Activated naive CD8-positive, alpha-beta T cell treated with anti-CD3 and anti-CD28 coated beads, Interleukin-2, amount 50 U/mL, for 16 hours (primary cell): ENCODE data around the gene PRKG1.

ENCODE experiments used
- DNase-seq: peaks from one replicate; pipeline ENCODE4 v3.0.0-alpha.2; 2020; ENCODE audit warnings: low read depth, low spot score

PRKG1 gene

DNA sequence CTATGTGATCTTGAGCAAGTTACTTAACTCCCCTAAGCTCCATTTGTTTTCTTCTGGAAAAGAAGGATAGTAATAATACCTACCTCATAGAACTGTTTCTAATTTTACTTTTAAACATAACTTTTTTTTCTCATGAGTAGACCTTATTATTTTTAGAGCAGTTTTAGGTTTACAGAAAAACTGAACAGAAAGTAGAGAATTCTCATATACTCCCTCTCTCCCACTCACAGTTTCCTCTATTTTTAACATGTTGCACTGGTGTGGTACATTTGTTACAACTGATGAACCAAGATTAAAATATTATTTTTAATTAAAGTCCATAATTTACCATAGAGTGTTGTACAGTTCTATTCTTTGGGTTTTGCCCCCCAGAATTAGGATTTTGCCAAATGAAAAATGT, 846.4 kb downstream of the PRKG1 start:
- DNase-seq = no peak

GRCh38 chr10:51924359-51924758, 850.1 kb downstream of the PRKG1 start:
- DNase-seq = no peak

- DNase-seq = no peak
Observed at GRCh38 chr10:51926337-51926736, 852.0 kb downstream of the PRKG1 start.

GRCh38 chr10:51928162-51928561, 853.9 kb downstream of the PRKG1 start:
- DNase-seq = no peak

- DNase-seq = no peak
Observed at GRCh38 chr10:51932530-51932929, 858.2 kb downstream of the PRKG1 start.

- no peak for DNase-seq
Observed at GRCh38 chr10:51934373-51934772, 860.1 kb downstream of the PRKG1 start.

DNA sequence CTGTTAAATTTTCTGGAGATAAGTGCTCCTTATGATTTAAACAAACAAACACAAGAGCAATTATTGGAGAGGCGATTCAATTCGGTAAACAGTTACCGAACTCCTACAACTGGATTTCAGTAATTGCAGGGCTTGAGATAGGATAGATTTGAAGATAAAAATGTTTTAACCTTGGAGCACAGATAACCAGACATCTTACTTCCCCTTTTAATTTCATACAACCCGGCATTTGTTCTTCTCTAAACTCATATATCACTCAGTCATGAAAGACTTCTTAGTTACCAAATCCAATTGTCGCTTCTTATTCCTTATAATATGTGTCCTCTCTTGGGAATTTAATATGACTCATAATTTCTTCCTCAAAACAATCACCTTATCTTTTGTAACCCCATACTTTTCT, 861.1 kb downstream of the PRKG1 start:
- DNase-seq = no peak

DNA sequence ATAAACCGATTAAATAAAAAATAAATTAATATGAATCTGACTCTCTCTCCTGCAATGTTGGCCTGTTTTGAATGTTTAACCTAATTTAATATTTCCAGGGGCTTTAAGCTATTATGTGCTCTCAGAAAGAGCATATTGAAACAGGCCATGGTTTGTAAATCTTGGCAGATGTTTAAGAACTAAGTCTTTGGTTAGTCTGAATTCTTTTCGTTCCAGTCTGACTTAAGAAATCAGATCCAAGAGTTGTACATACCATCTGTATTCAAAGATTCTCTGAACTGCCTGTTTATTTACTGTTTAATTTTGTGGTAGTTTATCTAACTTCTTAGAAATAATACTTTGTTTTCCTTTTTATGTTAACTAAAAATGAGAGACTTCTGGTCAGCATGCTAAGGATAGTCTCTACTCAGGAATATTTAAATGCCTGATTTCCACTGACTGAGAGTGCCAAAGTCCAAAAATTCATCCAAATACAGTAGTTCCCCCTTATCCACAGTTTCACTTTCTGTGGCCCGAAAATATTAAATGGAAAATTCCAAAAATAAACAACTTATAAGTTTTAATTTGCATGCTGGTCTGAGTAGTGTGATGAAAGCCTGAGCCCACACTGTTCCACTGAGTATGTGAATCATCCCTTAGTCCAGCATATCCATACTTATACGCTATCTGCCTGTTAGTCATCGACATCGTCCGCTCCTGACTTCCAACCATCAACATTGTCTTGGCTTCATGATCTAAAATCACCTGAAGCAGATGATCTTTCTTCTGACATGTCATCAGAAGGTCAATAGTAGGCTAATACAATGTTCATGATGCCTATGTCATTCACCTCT, 863.2 kb downstream of the PRKG1 start:
- DNase-seq = no peak

- DNase-seq = no peak
Observed at GRCh38 chr10:51950371-51950995, 876.2 kb downstream of the PRKG1 start.

DNA sequence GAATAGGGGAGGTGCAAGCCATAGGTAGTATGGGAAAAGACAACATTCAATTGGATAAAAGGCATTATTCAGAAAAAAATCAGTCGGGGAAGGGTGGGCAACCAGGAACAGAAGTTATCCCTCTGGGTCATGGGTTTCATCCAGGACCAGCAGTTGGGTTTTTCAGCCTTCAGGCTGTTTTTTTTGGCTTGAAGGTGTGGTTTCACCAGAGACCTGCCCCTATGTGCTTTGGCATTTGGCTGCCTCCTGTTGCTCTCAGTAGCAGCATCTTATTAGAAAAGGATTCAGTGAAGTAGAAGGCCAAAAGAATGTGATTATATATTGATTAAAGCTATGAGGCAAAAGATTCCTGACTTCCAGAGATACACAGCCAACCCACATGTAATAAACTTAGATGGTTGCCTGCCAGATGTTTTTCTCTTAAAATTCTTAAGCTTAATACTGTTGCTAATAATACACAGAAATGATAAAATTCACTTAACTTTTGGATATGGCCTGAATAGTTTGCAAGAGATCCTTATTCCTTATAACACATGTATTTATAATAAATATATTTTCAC, 876.8 kb downstream of the PRKG1 start:
- no peak for DNase-seq

GRCh38 chr10:51951601-51952000, 877.3 kb downstream of the PRKG1 start:
- DNase-seq = no peak

GRCh38 chr10:51952056-51952455, 877.8 kb downstream of the PRKG1 start:
- no peak for DNase-seq

- no peak for DNase-seq
Observed at GRCh38 chr10:51955696-51956095, 881.4 kb downstream of the PRKG1 start.

- no peak for DNase-seq
Observed at GRCh38 chr10:51956822-51957221, 882.5 kb downstream of the PRKG1 start.

- DNase-seq = no peak
Observed at GRCh38 chr10:51960494-51960895, 886.2 kb downstream of the PRKG1 start.

DNA sequence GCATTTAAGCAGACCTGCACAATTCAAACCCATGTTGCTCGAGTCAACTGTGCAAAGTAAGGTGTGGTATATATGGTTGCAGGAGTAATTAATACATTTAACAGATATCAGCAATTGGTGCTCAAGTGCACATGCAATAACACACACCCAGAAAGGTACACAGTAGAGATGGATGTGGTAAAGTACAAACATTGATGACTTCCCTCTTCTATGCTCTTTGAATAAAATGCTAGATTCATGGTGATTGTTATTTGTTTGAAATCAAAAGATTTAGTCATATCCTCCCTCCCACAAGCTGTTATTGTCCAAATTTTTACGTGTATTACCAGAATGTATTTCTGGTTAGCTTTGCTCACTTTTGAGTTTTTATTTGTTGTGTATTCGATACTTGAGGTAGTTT, 887.1 kb downstream of the PRKG1 start:
- no peak for DNase-seq

DNA sequence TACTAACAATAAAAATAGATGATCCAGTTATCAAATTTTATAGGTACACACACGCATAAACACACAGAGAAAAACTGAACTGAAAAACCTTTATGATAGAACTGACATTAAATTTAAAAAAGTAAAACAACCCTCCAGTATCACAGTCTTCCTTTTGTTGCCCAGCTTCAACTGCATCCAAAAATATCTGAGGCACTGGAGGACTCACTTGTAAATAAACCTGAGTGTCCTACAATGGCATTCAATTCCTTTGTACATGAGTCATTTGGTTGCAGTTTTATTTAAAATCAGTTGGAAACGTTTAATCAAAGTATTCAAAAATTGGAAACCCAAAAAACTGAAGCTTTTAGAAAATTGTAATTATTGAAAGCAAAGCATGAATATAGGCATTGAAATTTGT, 890.3 kb downstream of the PRKG1 start:
- no peak for DNase-seq

DNA sequence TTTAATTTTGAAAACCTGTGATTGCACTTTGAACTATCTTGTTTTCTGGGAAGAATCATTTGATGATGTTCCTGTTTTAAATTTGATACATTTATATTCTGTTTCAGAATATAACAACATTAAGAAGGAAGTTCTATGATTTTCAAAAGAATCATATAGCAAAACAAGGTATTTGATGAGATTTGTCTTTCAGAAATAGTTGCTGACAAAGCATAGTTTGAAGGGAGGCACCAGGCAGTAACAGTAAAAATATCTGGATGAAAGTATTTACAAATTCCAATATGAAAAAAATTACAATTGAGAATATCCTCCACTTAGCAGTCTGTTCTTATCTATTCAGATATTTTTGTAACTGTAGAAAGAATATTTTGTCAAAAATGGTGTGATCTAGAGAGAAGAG, 891.2 kb downstream of the PRKG1 start:
- no peak for DNase-seq

GRCh38 chr10:51972733-51973346, 898.6 kb downstream of the PRKG1 start:
- no peak for DNase-seq

DNA sequence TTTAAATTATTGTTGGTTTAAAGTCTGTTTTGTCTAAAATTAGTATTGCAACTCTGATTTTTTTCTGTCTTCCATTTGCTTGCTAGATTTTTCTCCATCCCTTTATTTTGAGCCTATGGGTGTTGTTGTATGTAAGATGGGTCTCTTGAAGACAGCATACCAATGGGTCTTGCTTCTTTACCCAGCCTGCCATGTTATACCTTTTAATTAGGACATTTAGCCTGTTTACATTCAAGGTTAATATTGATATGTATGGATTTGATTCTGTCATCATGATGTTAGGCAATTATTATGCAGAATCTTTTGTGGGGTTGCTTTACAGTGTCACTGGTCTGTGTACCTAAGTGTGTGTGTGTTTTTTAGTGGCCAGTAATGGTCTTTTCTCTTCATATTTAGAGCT, 906.5 kb downstream of the PRKG1 start:
- DNase-seq = no peak

DNA sequence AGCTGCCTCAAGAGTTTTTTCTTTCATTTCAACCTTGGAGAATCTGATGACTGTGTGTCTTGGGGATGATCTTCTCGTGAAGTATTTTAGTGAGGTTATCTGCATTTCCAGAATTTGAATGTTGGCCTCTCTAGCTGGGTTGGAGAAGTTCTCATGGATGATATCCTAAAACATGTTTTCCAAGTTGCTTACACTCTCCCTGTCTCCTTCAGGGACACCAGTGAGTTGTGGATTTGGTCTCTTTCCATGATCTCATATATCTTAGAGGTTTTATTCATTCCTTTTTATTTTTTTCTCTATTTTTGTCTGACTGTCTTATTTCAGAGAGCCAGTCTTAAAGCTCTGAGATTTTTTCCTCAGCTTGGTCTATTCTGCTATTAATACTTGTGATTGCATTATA, 907.4 kb downstream of the PRKG1 start:
- DNase-seq = no peak

GRCh38 chr10:51983481-51983880, 909.2 kb downstream of the PRKG1 start:
- no peak for DNase-seq

DNA sequence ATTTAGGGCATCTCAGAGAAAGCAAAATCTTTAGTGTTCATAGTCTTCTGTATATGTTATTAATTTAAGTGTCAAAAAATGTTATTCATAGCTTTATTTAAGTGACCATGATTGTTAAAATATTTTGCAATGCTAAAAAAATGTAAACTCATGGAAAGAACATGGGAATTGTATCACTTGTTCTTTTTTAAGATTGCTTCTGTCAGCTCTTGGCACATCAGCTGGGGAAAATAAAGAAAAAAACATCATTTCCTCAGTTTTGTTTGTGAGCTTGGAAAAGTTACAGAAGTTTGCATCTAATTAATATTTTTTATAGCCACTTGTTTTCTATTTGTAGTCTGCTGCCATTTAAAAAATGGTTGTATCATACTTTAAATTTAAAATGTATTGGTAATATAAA, 911.0 kb downstream of the PRKG1 start:
- no peak for DNase-seq
